NCI-H82 (cell line): ENCODE data around the gene ABL2.
A peak's percentile ranks its signal among the peaks of the same experiment; 100 is the strongest.
"Not testable (repeated sequence)": the region's sequence is repeated elsewhere in the genome, so short reads cannot be mapped to it uniquely, and the experiment has no call there.

Experiments
- DNase-seq: peaks from one replicate; lab custom pipeline; 2025; lab: John Stamatoyannopoulos, UW

Gene ABL2

DNA sequence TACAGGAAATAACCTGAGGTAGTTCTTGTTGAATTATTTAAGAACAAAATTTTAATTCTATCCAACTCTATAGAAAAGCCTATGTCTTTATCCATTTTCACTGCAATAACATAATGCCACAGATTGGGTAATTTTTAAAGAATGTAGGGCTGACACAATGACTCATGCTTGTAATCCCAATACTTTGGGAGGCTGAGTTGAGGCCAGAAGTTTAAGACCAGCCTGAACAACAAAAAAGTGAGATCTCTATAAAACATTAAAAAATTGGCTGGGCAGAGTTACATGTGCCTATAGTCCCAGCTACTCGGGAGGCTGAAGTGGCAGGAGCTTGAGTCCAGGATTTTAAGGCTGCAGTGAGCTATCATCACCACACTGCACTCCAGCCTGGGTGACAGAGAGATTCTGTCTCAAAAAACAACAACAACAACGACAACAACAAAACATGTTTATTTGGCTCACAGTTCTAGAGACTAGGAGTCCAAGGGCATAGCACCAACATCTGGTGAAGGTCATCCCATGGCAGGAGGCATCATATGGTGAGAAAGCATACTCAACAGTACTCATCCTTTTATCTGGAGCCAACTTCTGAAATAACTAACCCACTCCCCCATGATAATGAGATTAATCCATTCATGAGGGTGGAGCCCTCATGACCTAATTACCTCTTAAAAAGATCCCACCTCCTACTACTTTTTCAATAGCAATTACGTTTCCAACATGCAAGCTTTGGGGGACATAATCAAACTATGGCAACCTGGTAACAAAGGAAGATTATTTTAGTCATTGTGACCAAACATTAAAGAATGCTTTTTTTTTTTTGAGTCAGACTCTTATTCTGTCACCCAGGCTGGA is 59.6 kb downstream of the ABL2 start:
- peak; percentile 96 for DNase-seq

DNA sequence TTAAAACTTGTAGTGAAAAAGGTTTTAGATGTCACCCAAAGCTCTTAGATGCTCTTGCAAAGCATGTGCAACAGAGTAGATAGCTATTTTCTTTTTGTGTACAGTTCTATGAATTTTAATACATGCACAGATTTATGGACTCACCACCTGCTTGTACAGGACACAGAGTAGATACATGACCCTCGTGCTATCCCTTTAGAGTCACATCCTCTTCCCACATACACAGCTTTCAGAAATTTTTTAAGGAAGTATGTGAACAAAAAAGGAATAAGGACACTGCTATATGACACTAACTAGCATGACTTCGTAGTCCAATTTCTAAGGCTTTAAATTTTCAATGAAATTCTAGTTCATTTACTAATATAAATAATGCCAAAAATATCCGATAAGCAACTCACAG is 60.9 kb downstream of the ABL2 start:
- DNase-seq: no peak

DNA sequence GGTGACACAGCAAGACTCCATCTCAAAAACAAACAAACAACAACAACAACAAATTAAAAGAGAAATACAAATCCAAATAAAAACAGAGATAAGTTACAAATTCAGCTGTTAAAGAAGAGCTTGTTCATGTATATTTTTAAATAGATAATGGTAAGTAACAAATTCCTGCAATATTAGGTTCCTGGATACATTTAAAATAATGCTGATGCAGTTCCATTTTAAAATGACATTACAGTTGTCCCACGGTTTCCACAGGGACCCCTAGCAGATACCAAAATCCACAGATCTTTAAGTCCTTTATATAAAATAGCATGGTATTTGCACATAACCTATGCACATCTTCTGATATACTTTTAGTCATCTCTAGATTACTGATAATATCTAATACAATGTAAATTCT is 61.5 kb downstream of the ABL2 start:
- no peak for DNase-seq

DNA sequence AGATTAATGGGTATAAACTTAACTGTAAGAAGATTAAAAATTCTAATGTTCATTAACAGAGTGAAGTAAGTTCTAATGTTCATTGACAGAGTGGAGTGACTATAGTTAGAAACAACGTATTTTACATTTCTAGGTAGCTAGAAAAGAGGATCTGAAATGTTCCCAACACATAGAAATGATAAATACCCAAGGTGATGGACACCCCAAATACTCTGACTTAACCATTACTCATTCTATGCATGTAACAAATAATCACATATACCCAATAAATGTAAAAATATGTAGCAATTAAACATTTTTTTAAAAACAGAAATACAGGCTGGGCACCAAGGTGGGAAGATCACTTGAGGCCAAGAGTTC is 62.1 kb downstream of the ABL2 start:
- peak; percentile 22 for DNase-seq

DNA sequence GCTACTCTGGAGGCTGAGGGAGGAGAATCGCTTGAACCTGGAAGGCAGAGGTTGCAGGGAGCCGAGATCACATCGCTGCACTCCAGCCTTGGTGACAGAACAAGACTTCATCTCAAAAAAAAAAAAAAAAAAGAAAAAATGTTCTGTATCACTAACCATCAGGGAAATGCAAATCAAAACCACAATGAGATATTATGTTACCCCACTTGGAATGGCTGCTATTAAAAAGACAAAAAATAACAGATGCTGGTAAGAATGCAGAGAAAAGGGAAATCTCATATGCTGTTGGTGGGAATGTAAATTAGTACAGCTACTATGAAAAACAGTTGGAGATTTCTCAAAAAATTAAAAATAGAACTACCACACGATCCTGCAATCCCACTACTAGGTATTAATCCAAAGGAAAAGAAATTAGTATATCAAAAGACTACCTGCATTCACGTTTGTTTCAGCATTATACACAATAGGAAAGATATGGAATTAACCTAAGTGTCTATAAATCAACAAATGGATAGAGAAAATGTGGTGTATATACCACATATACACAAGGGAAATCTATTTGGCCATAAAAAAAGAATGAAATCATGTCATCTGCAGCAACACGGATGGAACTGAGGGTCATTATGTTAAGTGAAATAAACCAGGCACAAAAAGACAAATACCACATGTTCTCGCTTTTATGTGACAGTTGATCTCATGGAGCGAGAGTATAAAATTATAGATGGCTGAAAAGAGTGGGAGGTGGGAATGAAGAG is 62.6 kb downstream of the ABL2 start:
- DNase-seq: no peak

- no peak for DNase-seq
These were observed 65.0 kb downstream of the ABL2 start for GRCh38 chr1:179164494-179164893.

DNA sequence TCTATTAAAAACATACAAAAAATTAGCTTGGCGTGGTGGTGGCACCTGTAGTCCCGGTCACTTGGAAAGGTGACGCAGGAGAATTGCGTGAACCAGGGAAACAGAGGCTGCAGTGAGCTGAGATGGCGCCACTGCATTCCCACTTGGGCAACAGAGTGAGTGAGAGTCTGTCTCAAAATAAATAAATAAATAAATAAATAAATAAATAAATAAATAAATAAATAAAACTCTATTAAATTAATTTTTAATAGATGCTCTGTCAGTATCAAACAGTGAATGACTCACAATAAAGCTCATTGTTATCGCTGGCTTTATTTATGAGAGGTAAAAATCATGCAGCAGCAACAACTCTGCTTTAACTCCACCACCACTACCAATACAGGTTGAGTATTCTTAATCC is 72.8 kb downstream of the ABL2 start:
- DNase-seq: no peak

GRCh38 chr1:179156026-179156425 is 73.5 kb downstream of the ABL2 start:
- DNase-seq: no peak

- no peak for DNase-seq
These were observed 73.9 kb downstream of the ABL2 start for GRCh38 chr1:179155615-179156014.

DNA sequence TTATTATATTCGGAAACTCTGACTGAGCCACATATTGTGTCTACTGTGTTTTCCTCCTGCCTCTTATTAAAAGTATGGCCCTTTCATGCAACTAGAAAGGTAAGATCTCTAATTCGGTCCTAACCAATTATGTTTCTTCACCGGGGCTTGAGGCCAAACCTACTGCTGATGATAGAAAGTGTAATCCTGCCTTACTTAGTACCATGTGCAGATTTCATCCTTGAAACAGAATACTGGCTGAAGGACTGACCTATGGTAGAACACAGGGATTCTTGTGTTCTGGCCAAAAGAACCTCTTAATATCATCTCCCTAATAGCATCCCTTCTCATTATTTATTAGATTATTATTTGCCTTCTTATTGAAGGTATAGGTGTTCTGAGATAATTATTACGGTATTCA is 75.0 kb downstream of the ABL2 start:
- DNase-seq: no peak

- no peak for DNase-seq
These were observed 76.3 kb downstream of the ABL2 start for GRCh38 chr1:179153217-179153616.

DNA sequence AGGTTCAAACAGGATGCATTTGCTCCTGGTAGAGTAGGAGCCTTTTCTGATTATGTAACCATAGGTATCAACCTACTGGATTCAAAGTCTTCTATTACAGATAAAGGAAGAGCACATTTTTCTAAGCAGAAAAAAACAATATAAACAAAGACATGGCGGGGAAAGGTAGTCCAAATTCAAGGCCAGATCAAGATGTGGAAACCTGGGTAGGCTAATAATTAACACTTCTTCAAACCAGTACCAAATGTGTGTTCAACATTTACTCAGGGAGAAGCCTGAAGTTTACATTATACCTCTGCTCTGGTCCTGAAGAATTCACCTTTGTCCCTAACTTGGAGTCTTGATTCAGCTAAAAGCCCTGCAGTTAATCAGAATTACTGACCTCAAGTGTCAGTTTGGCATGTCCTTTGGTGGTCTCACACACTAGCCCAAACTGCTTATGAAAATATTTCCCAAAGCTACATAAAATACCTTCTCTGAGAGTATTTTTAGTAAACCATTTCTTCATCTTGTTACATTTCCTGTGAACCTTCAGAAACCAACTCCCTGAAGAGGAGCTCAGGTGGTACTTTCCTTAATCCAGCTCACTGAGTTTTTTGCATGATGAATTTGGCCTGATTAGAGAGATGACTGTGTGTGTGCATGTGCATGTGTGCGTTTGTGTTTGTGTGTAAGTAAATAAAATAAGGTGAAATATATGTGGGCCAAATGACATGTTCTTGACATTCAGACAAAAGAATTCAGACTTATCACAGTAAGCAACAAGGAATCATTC is 77.4 kb downstream of the ABL2 start:
- DNase-seq: peak; percentile 59

- peak; percentile 78 for DNase-seq
These were observed 82.6 kb downstream of the ABL2 start for GRCh38 chr1:179146911-179147310.

DNA sequence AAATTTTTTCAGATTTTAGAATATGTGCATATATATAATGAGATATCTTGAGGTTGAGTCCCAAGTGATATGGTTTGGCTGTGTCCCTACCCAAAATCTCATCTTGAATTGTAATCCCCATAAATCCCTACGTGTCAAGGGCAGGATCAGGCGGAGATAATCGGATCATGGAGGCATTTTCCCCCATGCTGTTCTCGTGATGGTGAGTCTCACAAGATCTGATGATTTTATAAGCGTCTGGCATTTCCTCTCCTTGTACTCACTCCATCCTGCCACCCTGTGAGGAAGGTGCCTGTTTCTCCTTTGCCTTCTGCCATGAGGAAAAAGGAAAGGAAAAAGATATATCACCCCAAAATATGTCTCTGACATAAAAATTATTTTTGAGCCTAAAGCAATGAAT is 83.0 kb downstream of the ABL2 start:
- peak; percentile 99 for DNase-seq

GRCh38 chr1:179145521-179145920 is 84.0 kb downstream of the ABL2 start:
- DNase-seq: peak; percentile 95

DNA sequence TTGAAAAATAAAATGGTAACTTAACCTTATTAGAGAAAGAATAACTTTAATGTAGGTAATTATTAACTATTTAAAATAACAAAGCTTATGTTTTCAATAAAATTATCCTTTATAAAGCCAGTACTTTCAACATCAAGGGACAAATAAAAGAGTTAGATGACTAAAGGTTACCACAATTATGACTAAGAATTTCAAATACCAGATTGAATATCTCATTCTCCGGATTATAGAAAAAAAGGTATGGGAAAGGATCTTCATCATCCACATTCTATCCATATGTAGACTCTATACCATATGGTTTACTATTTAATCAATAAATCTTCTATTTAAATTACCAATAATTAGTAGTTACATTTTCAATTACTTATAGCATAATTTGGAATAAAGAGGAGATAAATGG is 84.9 kb downstream of the ABL2 start:
- DNase-seq: peak; percentile 28

- DNase-seq: no peak
These were observed 86.2 kb downstream of the ABL2 start for GRCh38 chr1:179143322-179143721.

DNA sequence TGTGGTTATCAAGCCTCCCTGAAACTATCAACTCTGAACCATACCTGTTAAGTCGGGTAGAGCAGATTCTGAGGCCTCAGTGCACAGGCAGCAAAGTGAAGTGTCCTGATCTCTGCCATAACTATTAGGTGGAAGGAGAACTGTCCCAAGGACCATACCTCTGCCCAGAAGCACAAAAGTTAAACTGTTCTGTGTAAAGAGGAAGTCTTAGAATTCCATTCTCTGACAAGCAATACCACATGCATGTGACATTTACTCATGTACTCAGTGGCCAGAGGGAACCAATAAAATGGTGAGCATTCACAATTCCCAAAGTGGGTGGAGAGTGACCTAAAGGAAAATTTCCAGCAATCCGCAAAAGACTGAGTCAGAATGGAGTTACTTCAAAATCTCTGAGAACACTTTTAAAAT is 86.6 kb downstream of the ABL2 start:
- DNase-seq: no peak

- no peak for DNase-seq
These were observed 87.8 kb downstream of the ABL2 start for GRCh38 chr1:179141592-179142251.

GRCh38 chr1:179138755-179139154 is 90.7 kb downstream of the ABL2 start:
- DNase-seq: not testable (repeated sequence)

- DNase-seq: peak; percentile 47
These were observed 91.7 kb downstream of the ABL2 start for GRCh38 chr1:179137617-179138255.

DNA sequence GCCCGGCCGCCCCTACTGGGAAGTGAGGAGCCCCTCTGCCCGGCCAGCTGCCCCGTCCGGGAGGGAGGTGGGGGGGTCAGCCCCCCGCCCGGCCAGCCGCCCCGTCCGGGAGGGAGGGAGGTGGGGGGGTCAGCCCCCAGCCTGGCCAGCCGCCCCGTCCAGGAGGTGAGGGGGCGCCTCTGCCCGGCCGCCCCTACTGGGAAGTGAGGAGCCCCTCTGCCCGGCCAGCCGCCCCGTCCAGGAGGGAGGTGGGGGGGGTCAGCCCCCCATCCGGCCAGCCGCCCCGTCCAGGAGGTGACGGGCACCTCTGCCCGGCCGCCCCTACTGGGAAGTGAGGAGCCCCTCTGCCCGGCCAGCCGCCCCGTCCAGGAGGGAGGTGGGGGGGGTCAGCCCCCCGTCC is 93.8 kb downstream of the ABL2 start:
- DNase-seq: not testable (repeated sequence)
